Common myeloid progenitor, CD34-positive (primary cell): ENCODE results near the gene PRKCA.
"Not testable (repeated sequence)": the region's sequence is repeated elsewhere in the genome, so short reads cannot be mapped to it uniquely, and the experiment has no call there.

Experiments used
- CTCF ChIA-PET: fragments of 350-600 bp; sonication (Branson Sonifier 250); formaldehyde crosslinking; loops from one replicate; lab custom pipeline; 2021; ENCODE audit warnings: antibody characterized with exemption; lab: Charles Lee
- POLR2A ChIA-PET: fragments of 350-600 bp; sonication (Branson Sonifier 250); formaldehyde crosslinking; loops from one replicate; lab custom pipeline; 2021; ENCODE audit warnings: antibody characterized with exemption; lab: Charles Lee
- DNase-seq, 3 donors: peaks; one replicate each; pipeline versions ENCODE4 v3.0.0 to v3.0.0-alpha.2; 2013
- H3K27ac ChIP-seq, 2 experiments: 1 replicate in 1 of 2; 2 replicates in 1 of 2; pipeline ENCODE4 v1.7.0; 2013; ENCODE audit warnings: inconsistent platforms in 2 of 2, low read length in 2 of 2, mild to moderate bottlenecking in 2 of 2, low read depth in 1 of 2, moderate library complexity in 1 of 2; ENCODE audit not compliant: severe bottlenecking in 2 of 2, insufficient read depth in 1 of 2, poor library complexity in 1 of 2
- H3K27me3 ChIP-seq, 5 experiments: replicated peaks in 2 of 5; 1 replicate in 3 of 5; 2 replicates in 2 of 5; pipeline versions ENCODE4 v1.6.1 to v1.7.0; 2013; ENCODE audit warnings: low read length in 4 of 5, mild to moderate bottlenecking in 2 of 5, moderate library complexity in 2 of 5, inconsistent platforms in 1 of 5; ENCODE audit not compliant: insufficient read depth in 5 of 5, control insufficient read depth in 4 of 5
- H3K36me3 ChIP-seq, 4 experiments: 1 replicate in 2 of 4; 2 replicates in 2 of 4; pipeline versions ENCODE4 v1.6.1 to v1.7.0; 2013; ENCODE audit warnings: low read length in 3 of 4, control low read depth in 1 of 4, mild to moderate bottlenecking in 1 of 4; ENCODE audit not compliant: control insufficient read depth in 4 of 4, insufficient read depth in 4 of 4
- H3K4me1 ChIP-seq, 4 experiments: 1 replicate in 3 of 4; 2 replicates in 1 of 4; pipeline versions ENCODE4 v1.6.1 to v1.7.1; 2013; ENCODE audit warnings: low read length in 3 of 4, mild to moderate bottlenecking in 3 of 4, control low read depth in 1 of 4, inconsistent platforms in 1 of 4, moderate library complexity in 1 of 4; ENCODE audit not compliant: control insufficient read depth in 4 of 4, insufficient read depth in 4 of 4; ENCODE audit errors: control extremely low read depth in 1 of 4
- H3K4me3 ChIP-seq, 7 experiments: 1 replicate in 4 of 7; 2 replicates in 3 of 7; pipeline versions ENCODE4 v1.5.1 to v1.7.0; 2013; ENCODE audit warnings: mild to moderate bottlenecking in 7 of 7, low read length in 6 of 7, moderate library complexity in 6 of 7, inconsistent platforms in 2 of 7, low read depth in 2 of 7, control low read depth in 1 of 7; ENCODE audit not compliant: insufficient read depth in 4 of 7, control insufficient read depth in 1 of 7; ENCODE audit errors: extremely low read depth in 1 of 7
- H3K9me3 ChIP-seq, 5 experiments: 1 replicate in 4 of 5; 2 replicates in 1 of 5; pipeline versions ENCODE4 v1.6.1 to v1.7.1; 2013; ENCODE audit warnings: low read length in 4 of 5, mild to moderate bottlenecking in 2 of 5, inconsistent platforms in 1 of 5, low read depth in 1 of 5, moderate library complexity in 1 of 5; ENCODE audit not compliant: control insufficient read depth in 4 of 5, insufficient read depth in 2 of 5; ENCODE audit errors: control extremely low read depth in 1 of 5
- whole genome bisulfite sequencing: methylation state at CpG from one replicate; pipeline ENCODE4 v1.1.5; 2013; ENCODE audit not compliant: insufficient coverage; 5-methylcytosine and 5-hydroxymethylcytosine counted together

Gene PRKCA

DNA sequence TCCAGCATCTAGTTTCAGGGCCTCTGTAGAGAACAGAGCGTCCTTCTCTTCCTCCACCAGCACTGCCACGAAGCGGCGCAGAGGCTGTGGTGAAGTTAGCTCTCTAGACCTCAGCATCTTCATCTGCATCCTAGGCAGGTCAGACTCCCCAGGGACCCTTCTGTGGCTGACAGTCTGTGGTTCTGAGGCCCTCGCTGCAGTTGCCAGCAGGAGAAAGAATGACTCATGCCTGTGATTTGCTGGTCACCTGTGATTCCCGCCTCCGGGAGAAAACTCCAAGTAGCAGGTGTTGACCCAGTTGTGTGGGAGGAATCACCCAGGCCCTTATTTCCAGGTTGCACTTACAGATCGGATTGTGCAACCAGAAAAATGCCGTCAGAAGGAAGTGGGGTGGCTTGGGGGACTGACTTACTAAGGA lies 415.2 kb downstream of the PRKCA start:
- Histone ChIP-seq H3K4me1 (peaks cover 0 to 5% (median 0%) of the 10 kb centered on the region in 4 experiments), H3K27me3 (peaks cover 0 to 1% (median 0%) of the 10 kb centered on the region in 5 experiments), H3K9me3 (no peaks in the 10 kb centered on the region), H3K4me3 (no peak overlapping the region), H3K27ac (no peak overlapping the region), H3K36me3 (no peaks in the 10 kb centered on the region)
- no peak for DNase-seq
- POLR2A ChIA-PET, result no interaction called here
- 97% methylated on average over 7 of the region's 9 CpGs for WGBS
- CTCF ChIA-PET, result interaction anchor here (1.0 to 2.7 kb wide), 3 partner anchors 9 to 188 kb away, joined by 3 to 8 read pairs (median 3); no protein-coding TSS in a partner anchor

DNA sequence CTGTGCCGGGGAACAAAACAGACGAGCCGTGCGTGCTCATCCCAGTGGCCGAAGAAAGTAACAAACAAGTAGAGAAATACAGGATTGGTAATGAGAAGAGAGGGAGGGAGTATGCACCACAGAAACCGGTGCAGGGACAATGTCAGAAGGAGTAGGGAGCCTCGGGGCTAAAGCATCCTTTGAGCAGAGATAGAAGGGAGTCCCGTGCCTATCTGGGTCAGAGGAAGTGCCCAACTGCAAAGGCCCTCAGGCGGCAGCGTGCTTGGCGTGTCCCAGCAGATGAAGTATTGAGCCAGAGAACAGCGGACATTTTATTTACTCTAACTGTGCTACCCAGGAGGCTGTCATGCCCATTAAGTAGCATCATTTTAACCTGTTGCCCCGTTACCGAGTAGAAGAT lies 417.6 kb downstream of the PRKCA start:
- H3K27ac ChIP-seq, result no peak overlapping the region
- ChIA-PET POLR2A (no interaction called here), CTCF (no interaction called here)
- H3K36me3 ChIP-seq, result no peaks in the 10 kb centered on the region
- H3K4me3 ChIP-seq, result no peak overlapping the region
- no peaks in the 10 kb centered on the region for H3K9me3 ChIP-seq
- DNase-seq, result no peak
- WGBS, result 96% methylated on average over 9 of the region's 14 CpGs
- H3K4me1 ChIP-seq, result no peaks in the 10 kb centered on the region
- peaks cover 0 to 1% (median 0%) of the 10 kb centered on the region in 5 experiments for H3K27me3 ChIP-seq

- DNase-seq, result no peak
- peaks cover 0 to 1% (median 0%) of the 10 kb centered on the region in 5 experiments for H3K27me3 ChIP-seq
- ChIA-PET POLR2A (no interaction called here), CTCF (interaction anchor here (0.9 kb wide), 1 partner anchor 188 kb away, joined by 3 read pairs; no protein-coding TSS in a partner anchor)
- no peaks in the 10 kb centered on the region for H3K4me1 ChIP-seq
- 100% methylated on average over 4 of the region's 5 CpGs for WGBS
- H3K36me3 ChIP-seq, result no peaks in the 10 kb centered on the region
- no peak overlapping the region for H3K27ac ChIP-seq
- no peak overlapping the region for H3K4me3 ChIP-seq
- no peaks in the 10 kb centered on the region for H3K9me3 ChIP-seq
These were observed 418.2 kb downstream of the PRKCA start for GRCh38 chr17:66720567-66720966.

GRCh38 chr17:66722341-66722740 lies 419.9 kb downstream of the PRKCA start:
- WGBS, result 93% methylated on average over 1 of the region's 2 CpGs
- H3K4me1 ChIP-seq, result no peaks in the 10 kb centered on the region
- CTCF ChIA-PET, result interaction anchor here (0.7 to 1.4 kb wide), 3 partner anchors 9 to 183 kb away, joined by 3 read pairs; no protein-coding TSS in a partner anchor
- H3K27ac ChIP-seq, result no peak overlapping the region
- H3K27me3 ChIP-seq, result peaks cover 0 to 5% (median 0%) of the 10 kb centered on the region in 5 experiments
- POLR2A ChIA-PET, result no interaction called here
- DNase-seq, result no peak
- H3K36me3 ChIP-seq, result no peaks in the 10 kb centered on the region
- H3K9me3 ChIP-seq, result no peaks in the 10 kb centered on the region
- no peak overlapping the region for H3K4me3 ChIP-seq

- no peak overlapping the region for H3K4me3 ChIP-seq
- ChIA-PET POLR2A (interaction anchor here (0.6 kb wide), 1 partner anchor 20 kb away, joined by 3 read pairs; no protein-coding TSS in a partner anchor), CTCF (interaction anchor here (0.6 to 1.3 kb wide), 6 partner anchors 10 to 251 kb away, joined by 3 read pairs; no protein-coding TSS in a partner anchor)
- no peak for DNase-seq
- no peaks in the 10 kb centered on the region for H3K36me3 ChIP-seq
- H3K27ac ChIP-seq, result no peak overlapping the region
- peaks cover 0 to 5% (median 0%) of the 10 kb centered on the region in 5 experiments for H3K27me3 ChIP-seq
- H3K4me1 ChIP-seq, result peaks cover 0 to 3% (median 0%) of the 10 kb centered on the region in 4 experiments
- no peaks in the 10 kb centered on the region for H3K9me3 ChIP-seq
- WGBS, result 98% methylated on average over 5 of the region's 5 CpGs
These were observed 422.3 kb downstream of the PRKCA start for GRCh38 chr17:66724581-66725341.

GRCh38 chr17:66725438-66725837 lies 423.0 kb downstream of the PRKCA start:
- H3K27me3 ChIP-seq, POLR2A ChIA-PET, H3K36me3 ChIP-seq, DNase-seq, H3K4me1 ChIP-seq, H3K4me3 ChIP-seq, H3K9me3 ChIP-seq, H3K27ac ChIP-seq: not testable (repeated sequence)
- CTCF ChIA-PET, result interaction anchor here (0.6 to 1.3 kb wide), 8 partner anchors 11 to 1337 kb away, joined by 3 to 4 read pairs (median 3); no protein-coding TSS in a partner anchor
- whole genome bisulfite sequencing, result 98% methylated on average over 4 of the region's 4 CpGs

DNA sequence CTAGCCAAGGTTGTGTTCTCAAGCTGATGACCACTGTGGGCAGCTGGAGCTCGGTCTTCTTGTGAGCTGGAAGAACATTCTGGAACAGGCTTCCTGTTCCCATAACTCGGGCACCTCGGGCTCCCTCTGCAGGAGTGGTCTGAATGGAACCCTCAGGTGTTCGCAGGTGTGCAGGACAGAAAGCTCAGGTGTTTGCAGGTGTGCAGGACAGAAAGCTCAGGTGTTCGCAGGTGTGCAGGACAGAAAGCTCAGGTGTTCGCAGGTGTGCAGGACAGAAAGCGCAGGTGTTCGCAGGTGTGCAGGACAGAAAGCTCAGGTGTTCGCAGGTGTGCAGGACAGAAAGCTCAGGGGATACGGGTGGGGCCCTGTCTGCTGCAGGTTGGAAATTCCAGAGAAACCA lies 423.5 kb downstream of the PRKCA start:
- Histone ChIP-seq H3K27ac (no peak overlapping the region), H3K27me3 (peaks cover 0 to 4% (median 0%) of the 10 kb centered on the region in 5 experiments), H3K36me3 (no peaks in the 10 kb centered on the region), H3K4me3 (no peak overlapping the region), H3K4me1 (peaks cover 0 to 3% (median 0%) of the 10 kb centered on the region in 4 experiments), H3K9me3 (no peaks in the 10 kb centered on the region)
- ChIA-PET CTCF (interaction anchor here (0.6 to 1.3 kb wide), 7 partner anchors 8 to 1337 kb away, joined by 3 to 4 read pairs (median 3); no protein-coding TSS in a partner anchor), POLR2A (no interaction called here)
- 97% methylated on average over 8 of the region's 10 CpGs for WGBS
- DNase-seq, result no peak
